CD14-positive monocyte (primary cell): Measurements from ENCODE around the gene RASGRF2. TPM values are rescaled to one million over a fixed set of nuclear protein-coding genes. Genes with fewer than 3 reads are reported as not detected.
"Not testable (repeated sequence)": the region's sequence is repeated elsewhere in the genome, so short reads cannot be mapped to it uniquely, and the experiment has no call there.

ENCODE experiments used
- DNase-seq, 3 donors: peaks; one replicate each; pipeline ENCODE4 v3.0.0-alpha.2; 2011 to 2022
- H2AFZ ChIP-seq: 2 replicates; pipeline ENCODE4 v1.6.0; 2012; ENCODE audit warnings: mild to moderate bottlenecking, low read depth, low read length, inconsistent platforms; ENCODE audit not compliant: insufficient read depth, poor library complexity, severe bottlenecking
- H3K27ac ChIP-seq, 2 donors: 1 replicate in 1 of 2; 2 replicates in 1 of 2; pipeline ENCODE4 v1.5.1; 2012 to 2013; ENCODE audit warnings: low read length in 2 of 2, control low read depth in 1 of 2, inconsistent platforms in 1 of 2, low read depth in 1 of 2, mild to moderate bottlenecking in 1 of 2
- H3K27me3 ChIP-seq, 2 donors: one replicate each; pipeline versions ENCODE4 v1.6.0 to v1.6.1; 2011 to 2013; ENCODE audit warnings: low read length in 2 of 2; ENCODE audit not compliant: control insufficient read depth in 2 of 2, insufficient read depth in 2 of 2
- H3K36me3 ChIP-seq, 2 donors: replicated peaks in 1 of 2; 1 replicate in 1 of 2; 2 replicates in 1 of 2; pipeline versions ENCODE4 v1.5.1 to v1.6.1; 2012 to 2013; ENCODE audit warnings: low read length in 2 of 2, control low read depth in 1 of 2, inconsistent platforms in 1 of 2, mild to moderate bottlenecking in 1 of 2; ENCODE audit not compliant: insufficient read depth in 2 of 2, control insufficient read depth in 1 of 2
- H3K4me1 ChIP-seq, 2 donors: 1 replicate in 1 of 2; 2 replicates in 1 of 2; pipeline versions ENCODE4 v1.5.1 to v1.6.1; 2012 to 2013; ENCODE audit warnings: low read length in 2 of 2, control low read depth in 1 of 2, inconsistent platforms in 1 of 2, mild to moderate bottlenecking in 1 of 2, moderate library complexity in 1 of 2; ENCODE audit not compliant: insufficient read depth in 2 of 2, control insufficient read depth in 1 of 2
- H3K4me2 ChIP-seq: replicated peaks from 2 replicates; pipeline ENCODE3; 2012; ENCODE audit warnings: low read length, moderate library complexity, mild to moderate bottlenecking; ENCODE audit not compliant: poor library complexity, severe bottlenecking; ENCODE audit errors: extremely low read depth
- H3K4me3 ChIP-seq, 3 experiments: fragments of 200-600 bp in 1 of 3; sonication (generic) in 1 of 3; replicated peaks in 1 of 3; 1 replicate in 2 of 3; 2 replicates in 1 of 3; pipeline ENCODE4 v1.5.1; 2011 to 2013; ENCODE audit warnings: low read length in 3 of 3, mild to moderate bottlenecking in 3 of 3, control low read depth in 2 of 3, low read depth in 2 of 3, inconsistent platforms in 1 of 3, moderate library complexity in 1 of 3
- H3K79me2 ChIP-seq: 2 replicates; pipeline ENCODE4 v1.6.0; 2012; ENCODE audit warnings: mild to moderate bottlenecking, control low read depth, inconsistent platforms, low read length, moderate library complexity; ENCODE audit not compliant: insufficient read depth
- H3K9ac ChIP-seq: 2 replicates; pipeline ENCODE4 v1.6.0; 2017; ENCODE audit warnings: low read length, mild to moderate bottlenecking; ENCODE audit not compliant: insufficient read depth, poor library complexity, severe bottlenecking
- H3K9me3 ChIP-seq, 2 donors: replicated peaks in 1 of 2; 1 replicate in 1 of 2; 2 replicates in 1 of 2; pipeline versions ENCODE4 v1.5.1 to v1.6.1; 2012 to 2013; ENCODE audit warnings: low read length in 2 of 2, control low read depth in 1 of 2; ENCODE audit not compliant: control insufficient read depth in 1 of 2, insufficient read depth in 1 of 2
- H4K20me1 ChIP-seq: 2 replicates; pipeline ENCODE4 v1.6.0; 2012; ENCODE audit warnings: mild to moderate bottlenecking, low read length, control low read depth, moderate library complexity; ENCODE audit not compliant: insufficient read depth
- H3K27ac Mint-ChIP-seq, 7 donors: one replicate each; pipeline ENCODE4 v1.8.0; 2020; ENCODE audit warnings: mild to moderate bottlenecking in 7 of 7, mixed read lengths in 7 of 7, moderate library complexity in 6 of 7, inconsistent platforms in 2 of 7
- H3K27me3 Mint-ChIP-seq, 3 donors: one replicate each; pipeline ENCODE4 v1.8.0; 2021 to 2022; ENCODE audit warnings: low read depth in 3 of 3, mild to moderate bottlenecking in 3 of 3, mixed read lengths in 3 of 3, moderate library complexity in 3 of 3, inconsistent platforms in 1 of 3
- H3K36me3 Mint-ChIP-seq, 2 donors: one replicate each; pipeline ENCODE4 v1.8.0; 2020; ENCODE audit warnings: mixed read lengths in 2 of 2, inconsistent platforms in 1 of 2, mild to moderate bottlenecking in 1 of 2
- H3K4me1 Mint-ChIP-seq: one replicate; pipeline ENCODE4 v1.8.0; 2020; ENCODE audit warnings: mild to moderate bottlenecking, mixed read lengths
- H3K4me3 Mint-ChIP-seq, 2 donors: one replicate each; pipeline ENCODE4 v1.8.0; 2020; ENCODE audit warnings: mild to moderate bottlenecking in 2 of 2, mixed read lengths in 2 of 2, moderate library complexity in 1 of 2
- H3K9me3 Mint-ChIP-seq, 7 donors: one replicate each; pipeline ENCODE4 v1.8.0; 2020 to 2022; ENCODE audit warnings: mixed read lengths in 7 of 7, mild to moderate bottlenecking in 6 of 7, moderate library complexity in 6 of 7, inconsistent platforms in 2 of 7
- CTCF ChIP-seq: fragments of 200-600 bp; IDR thresholded peaks from one replicate; pipeline ENCODE4 v1.8.0; 2022; ENCODE audit warnings: antibody characterized with exemption, mild to moderate bottlenecking
- WGBS: methylation state at CpG from one replicate; pipeline ENCODE4 v1.1.5; 2013; ENCODE audit warnings: missing lambda C conversion rate; ENCODE audit not compliant: insufficient coverage; 5-methylcytosine and 5-hydroxymethylcytosine counted together
- intact Hi-C, 2 donors: fragments of 100-400 bp; cut with micrococcal nuclease; formaldehyde crosslinking; loops; one replicate each; pipeline versions ENCODE4 v1.15.0 to v1.15.1; 2023
- polyA plus RNA-seq, 3 donors: library from polyadenylated mRNA; depleted of rRNA in 1 of 3; unstranded in 2 of 3; stranded (reverse) in 1 of 3; fragments of 300-500 nt in 2 of 3; fragments of >200 nt in 1 of 3; fragmentation: Illumina TruSeq in 2 of 3; gene quantifications; 1 replicate in 2 of 3; 2 replicates in 1 of 3; pipeline ENCODE4 v1.2.3, GENCODE V29; 2012 to 2021

The RASGRF2 gene
- polyA plus RNA-seq, 3 donors, result 0.01 to 0.02 TPM; not detected in 1

- Histone ChIP-seq H3K9me3 (no peaks in the 10 kb centered on the region), H3K9ac (no peak overlapping the region), H3K27me3 (peaks cover 0 to 3% of the 10 kb centered on the region in 2 donors), H3K79me2 (no peaks in the 10 kb centered on the region), H3K4me3 (no peak overlapping the region), H3K4me2 (no peak overlapping the region), H3K4me1 (no peaks in the 10 kb centered on the region), H2AFZ (no peak overlapping the region), H4K20me1 (no peaks in the 10 kb centered on the region), H3K36me3 (no peaks in the 10 kb centered on the region), H3K27ac (no peak overlapping the region)
- H3K27me3 Mint-ChIP-seq, result peaks cover 0 to 7% (median 2%) of the 10 kb centered on the region in 3 donors
- DNase-seq, result no peak
- H3K27ac Mint-ChIP-seq, result no peak overlapping the region
- peaks cover 0 to 8% (median 0%) of the 10 kb centered on the region in 7 donors for H3K9me3 Mint-ChIP-seq
- no peaks in the 10 kb centered on the region for H3K4me1 Mint-ChIP-seq
- intact Hi-C loops, result no loop called here
- no peak overlapping the region for H3K4me3 Mint-ChIP-seq
- WGBS, result 90% methylated on average over 2 of the region's 2 CpGs
- no peaks in the 10 kb centered on the region for H3K36me3 Mint-ChIP-seq
- no peak for TF ChIP-seq CTCF
These were observed 85.9 kb downstream of the RASGRF2 start for GRCh38 chr5:81046041-81046440.

GRCh38 chr5:81052325-81052724 lies 92.2 kb downstream of the RASGRF2 start:
- no peak overlapping the region for H3K4me2 ChIP-seq
- WGBS, result no CpG with 5 or more reads among the region's 2 CpGs
- H3K4me3 ChIP-seq, result no peak overlapping the region
- intact Hi-C loops, result no loop called here
- no peaks in the 10 kb centered on the region for H3K36me3 ChIP-seq
- no peak for TF ChIP-seq CTCF
- no peaks in the 10 kb centered on the region for H3K9me3 ChIP-seq
- DNase-seq, result no peak
- no peaks in the 10 kb centered on the region for H3K79me2 ChIP-seq
- no peak overlapping the region for H3K27ac ChIP-seq
- no peak overlapping the region for H3K9ac ChIP-seq
- Mint-ChIP-seq H3K4me3 (no peak overlapping the region), H3K36me3 (no peaks in the 10 kb centered on the region), H3K27me3 (peaks cover 0 to 6% (median 4%) of the 10 kb centered on the region in 3 donors), H3K4me1 (no peaks in the 10 kb centered on the region), H3K9me3 (peaks cover 0 to 8% (median 2%) of the 10 kb centered on the region in 7 donors), H3K27ac (no peak overlapping the region)
- H4K20me1 ChIP-seq, result no peaks in the 10 kb centered on the region
- no peaks in the 10 kb centered on the region for H3K27me3 ChIP-seq
- H3K4me1 ChIP-seq, result no peaks in the 10 kb centered on the region
- H2AFZ ChIP-seq, result no peak overlapping the region

GRCh38 chr5:81053282-81053681 lies 93.1 kb downstream of the RASGRF2 start:
- H3K4me1 ChIP-seq, H3K36me3 ChIP-seq, H3K4me3 ChIP-seq, DNase-seq, H3K79me2 ChIP-seq, H4K20me1 ChIP-seq, H3K27ac Mint-ChIP-seq, H3K9me3 Mint-ChIP-seq, H3K27ac ChIP-seq, H3K36me3 Mint-ChIP-seq, H3K4me3 Mint-ChIP-seq, intact Hi-C loops, H3K9me3 ChIP-seq, H3K9ac ChIP-seq, H2AFZ ChIP-seq, H3K27me3 Mint-ChIP-seq, H3K4me1 Mint-ChIP-seq, H3K4me2 ChIP-seq, H3K27me3 ChIP-seq: not testable (repeated sequence)
- no CpG with 5 or more reads among the region's 4 CpGs for WGBS
